HepG2 (cell line): ENCODE measurements around the gene MRPL30. TPM values are rescaled to one million over a fixed set of nuclear protein-coding genes. Genes with fewer than 3 reads are reported as not detected.

Experiments
- ATAC-seq: fragments of 200-7000 bp; cut with Tn5 transposase; 3 replicates; pipeline ENCODE4 v1.9.1; 2020; ENCODE audit warnings: mild to moderate bottlenecking, moderate library complexity
- BruUV-seq: library from RNA; stranded (reverse); fragments of 400-500 nt; replicated peaks from 2 replicates; lab custom pipeline; 2021; lab: Mats Ljungman, UMichigan
- CTCF ChIA-PET: fragments of 300-600 bp; formaldehyde crosslinking; extraction: SDS; loops from one replicate; lab custom pipeline; 2021; ENCODE audit warnings: low total read pairs, inconsistent platforms, low intra/inter-chr PET ratio; lab: Yijun Ruan, JAX
- POLR2A ChIA-PET: fragments of 350-600 bp; sonication (Branson Sonifier 250); formaldehyde crosslinking; loops from one replicate; lab custom pipeline; 2020; ENCODE audit warnings: antibody characterized with exemption, inconsistent platforms; lab: Yijun Ruan, JAX
- DNase-seq: peaks from one replicate; pipeline ENCODE4 v3.0.0-alpha.2; 2015; ENCODE audit warnings: low spot score
- FAIRE-seq: peaks from 3 replicates; lab custom pipeline; 2011; peaks lifted over from hg19 to GRCh38; lab: Jason Lieb, UNC
- H2AFZ ChIP-seq: one replicate; pipeline ENCODE4 v1.6.1; 2011; ENCODE audit warnings: low read length, inconsistent platforms
- H3K27ac ChIP-seq: fragments of 300-600 bp; 3 replicates; pipeline ENCODE4 v1.8.0; 2011; ENCODE audit warnings: mixed run types, mild to moderate bottlenecking, mixed read lengths, low read length, inconsistent platforms; ENCODE audit not compliant: insufficient read depth; ENCODE audit errors: extremely low read length
- H3K27me3 ChIP-seq, 2 experiments: fragments of 200-600 bp in 1 of 2; 2 replicates in 1 of 2; 3 replicates in 1 of 2; pipeline versions ENCODE4 v1.6.0 to v1.8.0; 2011; ENCODE audit warnings: low read length in 2 of 2, mild to moderate bottlenecking in 2 of 2, moderate library complexity in 2 of 2, inconsistent platforms in 1 of 2; ENCODE audit not compliant: insufficient read depth in 2 of 2, control insufficient read depth in 1 of 2
- H3K36me3 ChIP-seq, 2 experiments: fragments of 200-600 bp in 1 of 2; replicated peaks in 1 of 2; 2 replicates in 1 of 2; 3 replicates in 1 of 2; pipeline versions ENCODE4 v1.5.1 to v1.8.0; 2011; ENCODE audit warnings: low read length in 2 of 2, inconsistent platforms in 1 of 2; ENCODE audit not compliant: insufficient read depth in 2 of 2, control insufficient read depth in 1 of 2
- H3K4me1 ChIP-seq: 2 replicates; pipeline ENCODE4 v1.5.1; 2012; ENCODE audit warnings: low read length, inconsistent platforms; ENCODE audit not compliant: insufficient read depth
- H3K4me2 ChIP-seq: 2 replicates; pipeline ENCODE4 v1.6.0; 2011; ENCODE audit warnings: low read depth, low read length, inconsistent platforms
- H3K4me3 ChIP-seq, 3 experiments: fragments of 200-600 bp in 1 of 3; sonication (generic), shearing (Covaris generic) in 1 of 3; replicated peaks in 1 of 3; 2 replicates each; pipeline ENCODE4 v1.5.1; 2011 to 2016; ENCODE audit warnings: low read length in 3 of 3, inconsistent platforms in 2 of 3, low read depth in 2 of 3, mild to moderate bottlenecking in 2 of 3, control low read depth in 1 of 3, mixed read lengths in 1 of 3; ENCODE audit not compliant: insufficient read depth in 1 of 3
- H3K79me2 ChIP-seq: one replicate; pipeline ENCODE4 v1.6.1; 2011; ENCODE audit warnings: low read length, inconsistent platforms; ENCODE audit not compliant: insufficient read depth
- H3K9ac ChIP-seq: 2 replicates; pipeline ENCODE4 v1.6.0; 2011; ENCODE audit warnings: mild to moderate bottlenecking, low read depth, low read length, inconsistent platforms; ENCODE audit not compliant: insufficient read depth
- H3K9me3 ChIP-seq: 2 replicates; pipeline ENCODE4 v1.5.1; 2012; ENCODE audit warnings: mild to moderate bottlenecking, low read length
- H4K20me1 ChIP-seq: 2 replicates; pipeline ENCODE4 v1.6.0; 2011; ENCODE audit warnings: inconsistent platforms, mild to moderate bottlenecking, low read length, moderate library complexity; ENCODE audit not compliant: insufficient read depth
- ARHGAP35 ChIP-seq: sonication (generic); formaldehyde crosslinking; IDR thresholded peaks from 2 replicates; pipeline ENCODE4 v1.9.0; 2022; ENCODE audit warnings: mild to moderate bottlenecking, inconsistent platforms, moderate library complexity, missing genetic modification reagents, borderline replicate concordance
- CBX5 ChIP-seq: sonication (generic); formaldehyde crosslinking; IDR thresholded peaks from 2 replicates; pipeline ENCODE4 v1.4.0; 2020; ENCODE audit warnings: missing genetic modification reagents, borderline replicate concordance
- DMAP1 ChIP-seq: IDR thresholded peaks from 2 replicates; pipeline ENCODE4 v1.6.1; 2016
- U2AF2 ChIP-seq: fragments of 200-400 bp; formaldehyde crosslinking; IDR thresholded peaks from 2 replicates; pipeline ENCODE4 v1.6.1; 2017; ENCODE audit warnings: low read depth, mild to moderate bottlenecking, low read length
- ZMYM4 ChIP-seq: sonication (generic); formaldehyde crosslinking; IDR thresholded peaks from 2 replicates; pipeline ENCODE4 v1.8.1; 2023; ENCODE audit warnings: mild to moderate bottlenecking, missing genetic modification reagents
- ZNF225 ChIP-seq: sonication (generic); formaldehyde crosslinking; IDR thresholded peaks from 2 replicates; pipeline ENCODE4 v1.4.0; 2020; ENCODE audit warnings: mild to moderate bottlenecking, missing genetic modification reagents
- ZNF496 ChIP-seq: sonication (generic); formaldehyde crosslinking; IDR thresholded peaks from 2 replicates; pipeline ENCODE4 v1.8.1; 2023; ENCODE audit warnings: mild to moderate bottlenecking, moderate library complexity, missing genetic modification reagents; ENCODE audit not compliant: insufficient replicate concordance
- WGBS: methylation state at CpG from one replicate; pipeline ENCODE4 v1.1.6; 2017; ENCODE audit warnings: low lambda C conversion rate; 5-methylcytosine and 5-hydroxymethylcytosine counted together
- in situ Hi-C: cut with HindIII; loops from 2 replicates; pipeline ENCODE4 v1.10.0; 2017; ENCODE audit warnings: low pct_unique_long_range_greater_than_20kb; ENCODE audit not compliant: extremely low pct_ligation_motif_present
- intact Hi-C: fragments of 100-400 bp; cut with micrococcal nuclease; formaldehyde crosslinking; loops from one replicate; pipeline ENCODE4 v1.10.0; 2022; ENCODE audit not compliant: unreplicated experiment
- polyA plus RNA-seq, 8 experiments: library from polyadenylated mRNA; depleted of rRNA in 3 of 8; stranded (reverse) in 7 of 8; unstranded in 1 of 8; fragments of >200 nt; fragmentation: Illumina TruSeq in 4 of 8; extraction: Trizol in 4 of 8; gene quantifications; 2 replicates each; pipeline versions ENCODE4 v1.2.1 to v1.2.3, GENCODE V29; 2011 to 2016; ENCODE audit warnings: low read depth in 4 of 8, missing spikeins in 1 of 8, mixed read lengths in 1 of 8; ENCODE audit not compliant: insufficient read depth in 1 of 8
- total RNA-seq, 5 experiments: library from RNA; depleted of rRNA; stranded (reverse); fragments of >200 nt; fragmentation: Illumina TruSeq; extraction: Trizol; gene quantifications; 2 replicates each; pipeline ENCODE4 v1.2.3, GENCODE V29; 2016; ENCODE audit warnings: low read depth in 1 of 5
- TF ChIP-seq, protein P1 (sequence below): fragments of 450-650 bp; IDR thresholded peaks from 2 replicates; pipeline ENCODE4 v1.6.1; 2017; ENCODE audit warnings: mild to moderate bottlenecking
- TF ChIP-seq, protein P2 (sequence below): sonication (generic); formaldehyde crosslinking; IDR thresholded peaks from 2 replicates; pipeline ENCODE4 v1.4.0; 2020; ENCODE audit warnings: missing genetic modification reagents
- TF ChIP-seq, protein P3 (sequence below): sonication (generic); formaldehyde crosslinking; IDR thresholded peaks from 2 replicates; pipeline ENCODE4 v1.4.0; 2020; ENCODE audit warnings: mild to moderate bottlenecking, missing genetic modification reagents

The MRPL30 gene
- total and polyA plus RNA-seq, 2 of the 13 experiments (the other 11 are each of a cell fraction or from before 2014, with no cell fraction given), result 30.2 to 75.3 TPM

DNA sequence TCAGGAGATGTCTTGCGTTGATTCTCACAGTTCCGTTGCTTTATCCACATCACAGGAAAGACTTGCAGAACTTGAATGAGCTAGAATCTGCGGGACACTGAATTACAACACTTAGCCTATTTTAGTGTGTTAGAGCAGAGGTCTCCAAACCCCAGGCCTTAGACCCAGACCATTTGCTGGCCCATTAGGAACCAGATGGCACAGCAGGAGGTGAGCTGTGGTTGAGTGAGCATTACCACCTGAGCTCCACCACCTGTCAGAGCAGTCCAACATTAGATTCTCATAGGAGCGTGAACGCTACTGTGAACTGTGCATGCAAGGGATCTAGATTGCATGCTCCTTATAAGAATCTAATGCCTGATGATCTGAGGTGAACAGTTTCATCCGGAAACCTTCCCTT lies 3.8 kb downstream of the MRPL30 start:
- peaks cover 4 to 23% of the 10 kb centered on the region in 2 experiments; a peak in 4 of 5 replicates for H3K36me3 ChIP-seq
- ChIA-PET CTCF (no interaction called here), POLR2A (no interaction called here)
- H3K4me1 ChIP-seq, result peaks cover 29% of the 10 kb centered on the region
- in situ Hi-C loops, result loop anchor here (5.0 kb wide), 1 partner anchor 152 kb away; the partner anchor contains the start of genes EIF5B and TXNDC9
- no peak for FAIRE-seq
- TF ChIP-seq, protein P1, sequence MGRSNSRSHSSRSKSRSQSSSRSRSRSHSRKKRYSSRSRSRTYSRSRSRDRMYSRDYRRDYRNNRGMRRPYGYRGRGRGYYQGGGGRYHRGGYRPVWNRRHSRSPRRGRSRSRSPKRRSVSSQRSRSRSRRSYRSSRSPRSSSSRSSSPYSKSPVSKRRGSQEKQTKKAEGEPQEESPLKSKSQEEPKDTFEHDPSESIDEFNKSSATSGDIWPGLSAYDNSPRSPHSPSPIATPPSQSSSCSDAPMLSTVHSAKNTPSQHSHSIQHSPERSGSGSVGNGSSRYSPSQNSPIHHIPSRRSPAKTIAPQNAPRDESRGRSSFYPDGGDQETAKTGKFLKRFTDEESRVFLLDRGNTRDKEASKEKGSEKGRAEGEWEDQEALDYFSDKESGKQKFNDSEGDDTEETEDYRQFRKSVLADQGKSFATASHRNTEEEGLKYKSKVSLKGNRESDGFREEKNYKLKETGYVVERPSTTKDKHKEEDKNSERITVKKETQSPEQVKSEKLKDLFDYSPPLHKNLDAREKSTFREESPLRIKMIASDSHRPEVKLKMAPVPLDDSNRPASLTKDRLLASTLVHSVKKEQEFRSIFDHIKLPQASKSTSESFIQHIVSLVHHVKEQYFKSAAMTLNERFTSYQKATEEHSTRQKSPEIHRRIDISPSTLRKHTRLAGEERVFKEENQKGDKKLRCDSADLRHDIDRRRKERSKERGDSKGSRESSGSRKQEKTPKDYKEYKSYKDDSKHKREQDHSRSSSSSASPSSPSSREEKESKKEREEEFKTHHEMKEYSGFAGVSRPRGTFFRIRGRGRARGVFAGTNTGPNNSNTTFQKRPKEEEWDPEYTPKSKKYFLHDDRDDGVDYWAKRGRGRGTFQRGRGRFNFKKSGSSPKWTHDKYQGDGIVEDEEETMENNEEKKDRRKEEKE, result no peak
- TF ChIP-seq ZMYM4 (CRISPR knock-in tag) (no peak), DMAP1 (CRISPR knock-in tag) (no peak)
- no peak overlapping the region for H3K9ac ChIP-seq
- H3K27me3 ChIP-seq, result no peaks in the 10 kb centered on the region; a peak in 1 of 5 replicates
- H2AFZ ChIP-seq, result no peak overlapping the region
- no peak overlapping the region for H3K4me3 ChIP-seq
- H3K79me2 ChIP-seq, result peaks cover 67% of the 10 kb centered on the region
- BruUV-seq, result no TSS peak
- ATAC-seq, result no peak
- 72% methylated on average over 6 of the region's 6 CpGs for WGBS
- no peaks in the 10 kb centered on the region for H3K9me3 ChIP-seq
- intact Hi-C loops, result loop anchor here (10.0 kb wide), 1 partner anchor 310 kb away; the partner anchor contains the start of gene REV1
- H3K4me2 ChIP-seq, result no peak overlapping the region
- H4K20me1 ChIP-seq, result no peaks in the 10 kb centered on the region
- no peak for DNase-seq
- H3K27ac ChIP-seq, result no peak overlapping the region

DNA sequence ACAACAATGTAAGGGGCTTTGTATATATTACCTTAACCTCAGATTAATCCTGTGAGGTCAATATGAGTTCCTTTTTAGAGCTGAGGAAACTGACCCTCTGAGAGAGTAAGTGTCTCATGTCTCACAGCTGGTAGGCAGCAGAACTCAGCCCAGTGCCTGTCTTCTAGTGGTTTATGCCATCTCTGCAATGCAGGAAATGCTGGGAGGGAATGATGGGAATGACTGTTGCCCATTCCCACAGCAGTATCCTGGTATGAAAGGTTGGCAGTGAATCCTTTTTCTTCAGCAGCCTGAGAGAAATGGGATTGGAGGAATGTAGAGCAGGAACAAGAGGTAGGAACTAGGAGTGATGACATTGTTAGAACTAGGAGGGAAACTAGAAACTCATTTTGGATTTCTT lies 6.0 kb downstream of the MRPL30 start:
- H3K27me3 ChIP-seq, result no peaks in the 10 kb centered on the region
- H3K79me2 ChIP-seq, result peaks cover 52% of the 10 kb centered on the region
- H4K20me1 ChIP-seq, result no peaks in the 10 kb centered on the region
- no peak overlapping the region for H3K9ac ChIP-seq
- H2AFZ ChIP-seq, result no peak overlapping the region
- ChIA-PET POLR2A (no interaction called here), CTCF (no interaction called here)
- H3K27ac ChIP-seq, result no peak overlapping the region
- ATAC-seq, result no peak
- intact Hi-C loops, result loop anchor here (10.0 kb wide), 1 partner anchor 308 kb away; the partner anchor contains the start of gene REV1
- H3K4me3 ChIP-seq, result no peak overlapping the region
- no peak overlapping the region for H3K4me2 ChIP-seq
- H3K9me3 ChIP-seq, result no peaks in the 10 kb centered on the region
- in situ Hi-C loops, result no loop called here
- peaks cover 25% of the 10 kb centered on the region for H3K4me1 ChIP-seq
- FAIRE-seq, result no peak
- no peak for DNase-seq
- H3K36me3 ChIP-seq, result peaks cover 4 to 39% of the 10 kb centered on the region in 2 experiments
- no TSS peak for BruUV-seq
- TF ChIP-seq, protein P2, sequence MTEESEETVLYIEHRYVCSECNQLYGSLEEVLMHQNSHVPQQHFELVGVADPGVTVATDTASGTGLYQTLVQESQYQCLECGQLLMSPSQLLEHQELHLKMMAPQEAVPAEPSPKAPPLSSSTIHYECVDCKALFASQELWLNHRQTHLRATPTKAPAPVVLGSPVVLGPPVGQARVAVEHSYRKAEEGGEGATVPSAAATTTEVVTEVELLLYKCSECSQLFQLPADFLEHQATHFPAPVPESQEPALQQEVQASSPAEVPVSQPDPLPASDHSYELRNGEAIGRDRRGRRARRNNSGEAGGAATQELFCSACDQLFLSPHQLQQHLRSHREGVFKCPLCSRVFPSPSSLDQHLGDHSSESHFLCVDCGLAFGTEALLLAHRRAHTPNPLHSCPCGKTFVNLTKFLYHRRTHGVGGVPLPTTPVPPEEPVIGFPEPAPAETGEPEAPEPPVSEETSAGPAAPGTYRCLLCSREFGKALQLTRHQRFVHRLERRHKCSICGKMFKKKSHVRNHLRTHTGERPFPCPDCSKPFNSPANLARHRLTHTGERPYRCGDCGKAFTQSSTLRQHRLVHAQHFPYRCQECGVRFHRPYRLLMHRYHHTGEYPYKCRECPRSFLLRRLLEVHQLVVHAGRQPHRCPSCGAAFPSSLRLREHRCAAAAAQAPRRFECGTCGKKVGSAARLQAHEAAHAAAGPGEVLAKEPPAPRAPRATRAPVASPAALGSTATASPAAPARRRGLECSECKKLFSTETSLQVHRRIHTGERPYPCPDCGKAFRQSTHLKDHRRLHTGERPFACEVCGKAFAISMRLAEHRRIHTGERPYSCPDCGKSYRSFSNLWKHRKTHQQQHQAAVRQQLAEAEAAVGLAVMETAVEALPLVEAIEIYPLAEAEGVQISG, result no peak
- TF ChIP-seq U2AF2, result no peak
- no peak for TF ChIP-seq CBX5 (CRISPR knock-in tag)
- TF ChIP-seq, protein P3, sequence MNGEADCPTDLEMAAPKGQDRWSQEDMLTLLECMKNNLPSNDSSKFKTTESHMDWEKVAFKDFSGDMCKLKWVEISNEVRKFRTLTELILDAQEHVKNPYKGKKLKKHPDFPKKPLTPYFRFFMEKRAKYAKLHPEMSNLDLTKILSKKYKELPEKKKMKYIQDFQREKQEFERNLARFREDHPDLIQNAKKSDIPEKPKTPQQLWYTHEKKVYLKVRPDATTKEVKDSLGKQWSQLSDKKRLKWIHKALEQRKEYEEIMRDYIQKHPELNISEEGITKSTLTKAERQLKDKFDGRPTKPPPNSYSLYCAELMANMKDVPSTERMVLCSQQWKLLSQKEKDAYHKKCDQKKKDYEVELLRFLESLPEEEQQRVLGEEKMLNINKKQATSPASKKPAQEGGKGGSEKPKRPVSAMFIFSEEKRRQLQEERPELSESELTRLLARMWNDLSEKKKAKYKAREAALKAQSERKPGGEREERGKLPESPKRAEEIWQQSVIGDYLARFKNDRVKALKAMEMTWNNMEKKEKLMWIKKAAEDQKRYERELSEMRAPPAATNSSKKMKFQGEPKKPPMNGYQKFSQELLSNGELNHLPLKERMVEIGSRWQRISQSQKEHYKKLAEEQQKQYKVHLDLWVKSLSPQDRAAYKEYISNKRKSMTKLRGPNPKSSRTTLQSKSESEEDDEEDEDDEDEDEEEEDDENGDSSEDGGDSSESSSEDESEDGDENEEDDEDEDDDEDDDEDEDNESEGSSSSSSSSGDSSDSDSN, result no peak
- no peak for TF ChIP-seq ARHGAP35
- no peak for TF ChIP-seq ZNF496
- no peak for TF ChIP-seq ZNF225 (CRISPR knock-in tag)
